ENCODE measurements around the gene ZNF831. TPM values are rescaled to one million over a fixed set of nuclear protein-coding genes. Genes with fewer than 3 reads are reported as not detected.

ZNF831 gene
- total RNA-seq, 1 experiment from 2014 or later = not detected

GRCh38 chr20:59230385-59230784 is 66.8 kb downstream of the ZNF831 start:
- peaks cover 70% of the 10 kb centered on the region for H3K27me3 Mint-ChIP-seq (ENCODE audit: insufficient read depth, unreplicated experiment)
- H3K27ac Mint-ChIP-seq (ENCODE audit: low read depth, unreplicated experiment) = no peak overlapping the region
- intact Hi-C loops (cut with micrococcal nuclease) = no loop called here
- no peak for DNase-seq (ENCODE audit: unreplicated experiment)
- CTCF ChIA-PET = interaction anchor here (0.5 to 4.8 kb wide), 9 partner anchors 9 to 796 kb away, joined by 3 to 22 read pairs (median 3); no protein-coding TSS in a partner anchor
- H3K9me3 Mint-ChIP-seq (ENCODE audit: unreplicated experiment) = no peaks in the 10 kb centered on the region
- no peak overlapping the region for H3K4me3 Mint-ChIP-seq (ENCODE audit: unreplicated experiment)
- BruUV-seq (replicated peaks) = no TSS peak
- POLR2A ChIA-PET = interaction anchor here (1.0 kb wide), 1 partner anchor 9 kb away, joined by 3 read pairs; no protein-coding TSS in a partner anchor
- H3K4me1 Mint-ChIP-seq (ENCODE audit: insufficient read depth, unreplicated experiment) = no peaks in the 10 kb centered on the region
- no peak for TF ChIP-seq CTCF (IDR thresholded peaks at IDR 0.05; ENCODE audit: unreplicated experiment)
- H3K36me3 Mint-ChIP-seq (ENCODE audit: insufficient read depth, unreplicated experiment) = no peaks in the 10 kb centered on the region

DNA sequence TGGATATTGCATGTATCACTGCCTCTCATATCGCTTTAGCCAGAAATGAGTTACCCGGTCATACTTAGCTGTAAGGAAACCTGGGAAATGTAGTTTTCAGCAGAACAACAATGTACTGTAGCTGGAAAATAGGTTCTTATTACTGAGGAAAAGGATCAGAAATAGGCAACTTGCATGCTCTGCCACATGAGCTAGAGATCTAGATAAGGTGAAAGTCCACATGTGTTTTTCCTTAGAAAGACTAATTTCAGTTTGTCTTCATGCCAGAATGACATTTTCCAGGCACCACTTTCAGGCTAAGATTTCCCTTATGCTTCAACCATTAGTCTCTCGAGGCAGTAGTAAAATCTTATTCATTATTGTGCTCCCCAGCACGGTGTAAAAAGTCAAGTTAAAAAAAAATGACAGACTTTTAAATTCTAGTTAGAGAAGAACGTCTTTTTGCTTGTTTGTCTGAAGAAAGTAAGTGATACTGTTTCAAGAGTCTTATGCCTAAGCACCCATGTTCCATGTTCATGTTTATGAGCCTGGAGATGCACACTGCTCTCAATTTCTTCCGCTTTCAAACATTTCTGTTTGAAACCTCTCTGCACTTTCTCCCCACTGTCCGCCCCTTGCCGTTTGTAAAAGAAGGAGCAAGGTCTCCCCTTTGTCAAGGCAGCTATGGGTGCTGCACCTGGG is 67.6 kb downstream of the ZNF831 start:
- Mint-ChIP-seq H3K4me3 (ENCODE audit: unreplicated experiment) (no peak overlapping the region), H3K4me1 (ENCODE audit: insufficient read depth, unreplicated experiment) (no peaks in the 10 kb centered on the region), H3K27me3 (ENCODE audit: insufficient read depth, unreplicated experiment) (peaks cover 70% of the 10 kb centered on the region), H3K9me3 (ENCODE audit: unreplicated experiment) (no peaks in the 10 kb centered on the region), H3K27ac (ENCODE audit: low read depth, unreplicated experiment) (no peak overlapping the region), H3K36me3 (ENCODE audit: insufficient read depth, unreplicated experiment) (no peaks in the 10 kb centered on the region)
- no peak for TF ChIP-seq CTCF (IDR thresholded peaks at IDR 0.05; ENCODE audit: unreplicated experiment)
- DNase-seq (ENCODE audit: unreplicated experiment) = no peak
- intact Hi-C loops (cut with micrococcal nuclease) = no loop called here
- ChIA-PET POLR2A (interaction anchor here (1.0 kb wide), 1 partner anchor 9 kb away, joined by 3 read pairs; no protein-coding TSS in a partner anchor), CTCF (interaction anchor here (0.5 to 4.8 kb wide), 8 partner anchors 10 to 796 kb away, joined by 3 to 22 read pairs (median 4); no protein-coding TSS in a partner anchor)
- BruUV-seq (replicated peaks) = no TSS peak

GRCh38 chr20:59232618-59233017 is 69.0 kb downstream of the ZNF831 start:
- Mint-ChIP-seq H3K36me3 (ENCODE audit: insufficient read depth, unreplicated experiment) (no peaks in the 10 kb centered on the region), H3K4me1 (ENCODE audit: insufficient read depth, unreplicated experiment) (no peaks in the 10 kb centered on the region), H3K27me3 (ENCODE audit: insufficient read depth, unreplicated experiment) (peaks cover 71% of the 10 kb centered on the region), H3K4me3 (ENCODE audit: unreplicated experiment) (no peak overlapping the region), H3K27ac (ENCODE audit: low read depth, unreplicated experiment) (no peak overlapping the region), H3K9me3 (ENCODE audit: unreplicated experiment) (no peaks in the 10 kb centered on the region)
- ChIA-PET CTCF (interaction anchor here (0.7 to 4.8 kb wide), 3 partner anchors 11 to 1406 kb away, joined by 3 to 22 read pairs (median 4); no protein-coding TSS in a partner anchor), POLR2A (interaction anchor here (0.7 kb wide), 1 partner anchor 182 kb away, joined by 3 read pairs; no protein-coding TSS in a partner anchor)
- no peak for DNase-seq (ENCODE audit: unreplicated experiment)
- intact Hi-C loops (cut with micrococcal nuclease) = no loop called here
- BruUV-seq (replicated peaks) = no TSS peak
- TF ChIP-seq CTCF (IDR thresholded peaks at IDR 0.05; ENCODE audit: unreplicated experiment) = no peak

- H3K4me1 Mint-ChIP-seq (ENCODE audit: insufficient read depth, unreplicated experiment) = no peaks in the 10 kb centered on the region
- no peak for DNase-seq (ENCODE audit: unreplicated experiment)
- no peaks in the 10 kb centered on the region for H3K9me3 Mint-ChIP-seq (ENCODE audit: unreplicated experiment)
- no TSS peak for BruUV-seq (replicated peaks)
- no peak overlapping the region for H3K27ac Mint-ChIP-seq (ENCODE audit: low read depth, unreplicated experiment)
- ChIA-PET CTCF (no interaction called here), POLR2A (no interaction called here)
- H3K4me3 Mint-ChIP-seq (ENCODE audit: unreplicated experiment) = no peak overlapping the region
- TF ChIP-seq CTCF (IDR thresholded peaks at IDR 0.05; ENCODE audit: unreplicated experiment) = no peak
- peaks cover 92% of the 10 kb centered on the region for H3K27me3 Mint-ChIP-seq (ENCODE audit: insufficient read depth, unreplicated experiment)
- intact Hi-C loops (cut with micrococcal nuclease) = no loop called here
- no peaks in the 10 kb centered on the region for H3K36me3 Mint-ChIP-seq (ENCODE audit: insufficient read depth, unreplicated experiment)
Measured at GRCh38 chr20:59235226-59235625, 71.6 kb downstream of the ZNF831 start.

Measured in MCF 10A (cell line).